Hepatocyte (in vitro differentiated cells): Measurements from ENCODE around the gene ADAMTS4.

Experiments used
- EZH2 ChIP-seq: fragments of 200-600 bp; sonication (generic); IDR thresholded peaks from 2 replicates; pipeline ENCODE4 v1.6.1; 2016; ENCODE audit warnings: antibody characterized with exemption, mild to moderate bottlenecking, borderline replicate concordance
- TF ChIP-seq, protein P1 (sequence below): fragments of 200-600 bp; sonication (generic); IDR thresholded peaks from 2 replicates; pipeline ENCODE4 v1.5.1; 2016; ENCODE audit warnings: antibody characterized with exemption, mild to moderate bottlenecking; ENCODE audit not compliant: poor library complexity

- TF ChIP-seq, protein P1, sequence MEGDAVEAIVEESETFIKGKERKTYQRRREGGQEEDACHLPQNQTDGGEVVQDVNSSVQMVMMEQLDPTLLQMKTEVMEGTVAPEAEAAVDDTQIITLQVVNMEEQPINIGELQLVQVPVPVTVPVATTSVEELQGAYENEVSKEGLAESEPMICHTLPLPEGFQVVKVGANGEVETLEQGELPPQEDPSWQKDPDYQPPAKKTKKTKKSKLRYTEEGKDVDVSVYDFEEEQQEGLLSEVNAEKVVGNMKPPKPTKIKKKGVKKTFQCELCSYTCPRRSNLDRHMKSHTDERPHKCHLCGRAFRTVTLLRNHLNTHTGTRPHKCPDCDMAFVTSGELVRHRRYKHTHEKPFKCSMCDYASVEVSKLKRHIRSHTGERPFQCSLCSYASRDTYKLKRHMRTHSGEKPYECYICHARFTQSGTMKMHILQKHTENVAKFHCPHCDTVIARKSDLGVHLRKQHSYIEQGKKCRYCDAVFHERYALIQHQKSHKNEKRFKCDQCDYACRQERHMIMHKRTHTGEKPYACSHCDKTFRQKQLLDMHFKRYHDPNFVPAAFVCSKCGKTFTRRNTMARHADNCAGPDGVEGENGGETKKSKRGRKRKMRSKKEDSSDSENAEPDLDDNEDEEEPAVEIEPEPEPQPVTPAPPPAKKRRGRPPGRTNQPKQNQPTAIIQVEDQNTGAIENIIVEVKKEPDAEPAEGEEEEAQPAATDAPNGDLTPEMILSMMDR: no peak
- TF ChIP-seq EZH2: no peak
These were observed 60.4 kb downstream of the ADAMTS4 start for GRCh38 chr1:161138431-161138830.
